Glomerular visceral epithelial cell (primary cell): Measurements from ENCODE around the gene ITGA3.

Experiments used
- DNase-seq: peaks from one replicate; pipeline ENCODE4 v3.0.0-alpha.2; 2016; ENCODE audit errors: extremely low spot score

ITGA3 gene

GRCh38 chr17:50109785-50110184 lies 53.9 kb downstream of the ITGA3 start:
- DNase-seq, result no peak

GRCh38 chr17:50110591-50111349 lies 54.9 kb downstream of the ITGA3 start:
- no peak for DNase-seq

GRCh38 chr17:50111673-50112655 lies 56.1 kb downstream of the ITGA3 start:
- DNase-seq, result no peak

- no peak for DNase-seq
Measured at GRCh38 chr17:50112694-50113093, 56.8 kb downstream of the ITGA3 start.

- no peak for DNase-seq
Measured at GRCh38 chr17:50113624-50114320, 57.9 kb downstream of the ITGA3 start.

- DNase-seq, result no peak
Measured at GRCh38 chr17:50114401-50114800, 58.5 kb downstream of the ITGA3 start.

GRCh38 chr17:50114849-50115357 lies 59.0 kb downstream of the ITGA3 start:
- peak; percentile 57 for DNase-seq

GRCh38 chr17:50115756-50116155 lies 59.8 kb downstream of the ITGA3 start:
- DNase-seq, result no peak

GRCh38 chr17:50117202-50118051 lies 61.5 kb downstream of the ITGA3 start:
- DNase-seq, result no peak

- DNase-seq, result no peak
Measured at GRCh38 chr17:50118076-50118827, 62.3 kb downstream of the ITGA3 start.

- DNase-seq, result no peak
Measured at GRCh38 chr17:50118828-50119218, 62.9 kb downstream of the ITGA3 start.

- no peak for DNase-seq
Measured at GRCh38 chr17:50120475-50121253, 64.8 kb downstream of the ITGA3 start.

GRCh38 chr17:50122945-50123344 lies 67.0 kb downstream of the ITGA3 start:
- DNase-seq, result no peak

- peak; percentile 69 for DNase-seq
Measured at GRCh38 chr17:50123649-50124349, 67.9 kb downstream of the ITGA3 start.

GRCh38 chr17:50125420-50125997 lies 69.6 kb downstream of the ITGA3 start:
- no peak for DNase-seq

GRCh38 chr17:50127697-50128361 lies 71.9 kb downstream of the ITGA3 start:
- DNase-seq, result peak; percentile 51

GRCh38 chr17:50128441-50129352 lies 72.8 kb downstream of the ITGA3 start:
- no peak for DNase-seq
